H9 (cell line): Measurements from ENCODE around the gene PLXNA1. TPM values are rescaled to one million over a fixed set of nuclear protein-coding genes. Genes with fewer than 3 reads are reported as not detected.

Source experiments
- DNase-seq: peaks from one replicate; pipeline ENCODE4 v3.0.0-alpha.2; 2017
- H2AFZ ChIP-seq: one replicate; pipeline ENCODE4 v1.6.1; 2013; ENCODE audit warnings: mild to moderate bottlenecking, low read length, control low read depth, moderate library complexity
- H2AK5ac ChIP-seq: 2 replicates; pipeline ENCODE4 v1.6.1; 2013; ENCODE audit warnings: low read length, control low read depth, mixed read lengths; ENCODE audit not compliant: insufficient read length
- H2BK120ac ChIP-seq: one replicate; pipeline ENCODE4 v1.6.1; 2013; ENCODE audit warnings: low read depth, mild to moderate bottlenecking, low read length, control low read depth, inconsistent platforms; ENCODE audit not compliant: poor library complexity, severe bottlenecking
- H2BK12ac ChIP-seq: 2 replicates; pipeline ENCODE4 v1.6.1; 2013; ENCODE audit warnings: low read length, control low read depth, mixed read lengths, low read depth; ENCODE audit not compliant: insufficient read length
- H2BK15ac ChIP-seq: 2 replicates; pipeline ENCODE4 v1.6.1; 2013; ENCODE audit warnings: low read depth, low read length, control low read depth
- H2BK20ac ChIP-seq: one replicate; pipeline ENCODE4 v1.6.1; 2013; ENCODE audit warnings: low read depth, mild to moderate bottlenecking, low read length, control low read depth, inconsistent platforms; ENCODE audit not compliant: poor library complexity, severe bottlenecking
- H2BK5ac ChIP-seq: 2 replicates; pipeline ENCODE4 v1.6.1; 2013; ENCODE audit warnings: low read length, control low read depth, mixed read lengths; ENCODE audit not compliant: insufficient read length
- H3K14ac ChIP-seq: 2 replicates; pipeline ENCODE4 v1.6.1; 2013; ENCODE audit warnings: low read length, control low read depth; ENCODE audit not compliant: insufficient read depth
- H3K18ac ChIP-seq: 2 replicates; pipeline ENCODE4 v1.6.1; 2013; ENCODE audit warnings: low read depth, mild to moderate bottlenecking, mixed read lengths, low read length, control low read depth; ENCODE audit not compliant: insufficient read length
- H3K23ac ChIP-seq: 2 replicates; pipeline ENCODE4 v1.6.1; 2013; ENCODE audit warnings: low read length, control low read depth, mixed read lengths, low read depth; ENCODE audit not compliant: insufficient read length
- H3K23me2 ChIP-seq: 2 replicates; pipeline ENCODE4 v1.6.1; 2013; ENCODE audit warnings: low read depth, mild to moderate bottlenecking, mixed read lengths, low read length, control low read depth; ENCODE audit not compliant: insufficient read length, poor library complexity, severe bottlenecking
- H3K27ac ChIP-seq: 2 replicates; pipeline ENCODE4 v1.5.1; 2013; ENCODE audit warnings: low read length, control low read depth, mixed read lengths, low read depth; ENCODE audit not compliant: insufficient read length
- H3K27me3 ChIP-seq: 2 replicates; pipeline ENCODE4 v1.6.1; 2013; ENCODE audit warnings: low read length, control low read depth, inconsistent platforms; ENCODE audit not compliant: insufficient read depth
- H3K4ac ChIP-seq: 2 replicates; pipeline ENCODE4 v1.6.1; 2013; ENCODE audit warnings: low read depth, mild to moderate bottlenecking, control low read depth, inconsistent platforms, low read length, moderate library complexity
- H3K4me1 ChIP-seq: 2 replicates; pipeline ENCODE4 v1.6.1; 2013; ENCODE audit warnings: low read length, control low read depth, inconsistent platforms; ENCODE audit not compliant: insufficient read depth
- H3K4me2 ChIP-seq: 2 replicates; pipeline ENCODE4 v1.6.1; 2013; ENCODE audit warnings: low read length, control low read depth, mixed read lengths; ENCODE audit not compliant: insufficient read length, insufficient read depth
- H3K56ac ChIP-seq: 2 replicates; pipeline ENCODE4 v1.6.1; 2013; ENCODE audit warnings: low read depth, mild to moderate bottlenecking, mixed read lengths, low read length, control low read depth; ENCODE audit not compliant: insufficient read length
- H3K79me1 ChIP-seq: 2 replicates; pipeline ENCODE4 v1.6.1; 2013; ENCODE audit warnings: low read depth, mild to moderate bottlenecking, moderate library complexity, low read length, control low read depth, inconsistent platforms; ENCODE audit not compliant: insufficient read depth, poor library complexity, severe bottlenecking
- H3K79me2 ChIP-seq: 2 replicates; pipeline ENCODE4 v1.6.1; 2013; ENCODE audit warnings: low read length, control low read depth, inconsistent platforms; ENCODE audit not compliant: insufficient read depth
- H3K9ac ChIP-seq: 2 replicates; pipeline ENCODE4 v1.6.1; 2013; ENCODE audit warnings: low read length, control low read depth, mixed read lengths; ENCODE audit not compliant: insufficient read length; ENCODE audit errors: extremely low read depth
- H3K9me3 ChIP-seq: one replicate; pipeline ENCODE4 v1.6.1; 2013; ENCODE audit warnings: low read depth, low read length, inconsistent platforms; ENCODE audit not compliant: control insufficient read depth
- H3T11ph ChIP-seq: one replicate; pipeline ENCODE4 v1.6.1; 2013; ENCODE audit warnings: mild to moderate bottlenecking, low read length, control low read depth, inconsistent platforms
- H4K20me1 ChIP-seq: one replicate; pipeline ENCODE4 v1.6.1; 2013; ENCODE audit not compliant: control insufficient read depth, insufficient read length, insufficient read depth
- H4K5ac ChIP-seq: 2 replicates; pipeline ENCODE4 v1.6.1; 2013; ENCODE audit warnings: low read depth, mild to moderate bottlenecking, mixed read lengths, low read length, control low read depth; ENCODE audit not compliant: insufficient read length
- H4K8ac ChIP-seq: replicated peaks from 2 replicates; pipeline ENCODE4 v1.6.1; 2013; ENCODE audit warnings: low read length, control low read depth, mixed read lengths, low read depth; ENCODE audit not compliant: insufficient read length
- H4K91ac ChIP-seq: 2 replicates; pipeline ENCODE4 v1.6.1; 2013; ENCODE audit warnings: low read depth, mild to moderate bottlenecking, moderate library complexity, mixed read lengths, low read length, control low read depth; ENCODE audit not compliant: insufficient read length
- H3K27ac Mint-ChIP-seq, 3 experiments: 2 replicates in 2 of 3; 3 replicates in 1 of 3; pipeline ENCODE4 v1.8.0; 2020 to 2021; ENCODE audit warnings: mixed read lengths in 3 of 3, mild to moderate bottlenecking in 1 of 3, moderate library complexity in 1 of 3
- H3K27me3 Mint-ChIP-seq: 2 replicates; pipeline ENCODE4 v1.8.0; 2021; ENCODE audit warnings: low read depth, mild to moderate bottlenecking, moderate library complexity, mixed read lengths
- H3K36me3 Mint-ChIP-seq, 3 experiments: 2 replicates in 2 of 3; 3 replicates in 1 of 3; pipeline ENCODE4 v1.8.0; 2020 to 2021; ENCODE audit warnings: low read depth in 3 of 3, mixed read lengths in 3 of 3; ENCODE audit not compliant: insufficient read depth in 1 of 3
- H3K4me1 Mint-ChIP-seq, 2 experiments: 2 replicates each; pipeline ENCODE4 v1.8.0; 2020; ENCODE audit warnings: mixed read lengths in 2 of 2
- H3K4me3 Mint-ChIP-seq, 2 experiments: 2 replicates in 1 of 2; 3 replicates in 1 of 2; pipeline ENCODE4 v1.8.0; 2020 to 2021; ENCODE audit warnings: mild to moderate bottlenecking in 2 of 2, mixed read lengths in 2 of 2, moderate library complexity in 1 of 2
- H3K9me3 Mint-ChIP-seq, 2 experiments: 2 replicates in 1 of 2; 3 replicates in 1 of 2; pipeline ENCODE4 v1.8.0; 2020; ENCODE audit warnings: mild to moderate bottlenecking in 2 of 2, mixed read lengths in 2 of 2, moderate library complexity in 1 of 2
- CTCF ChIP-seq: fragments of 200-600 bp; sonication (generic); conservative IDR thresholded peaks from 3 replicates; pipeline ENCODE4 v1.8.0; 2021; ENCODE audit warnings: antibody characterized with exemption, mild to moderate bottlenecking
- WGBS: extraction: QIAGEN DNeasy Blood & Tissue Kit; methylation state at CpG from one replicate; pipeline ENCODE4 v1.1.7; 2013; ENCODE audit warnings: missing lambda C conversion rate, low lambda C conversion rate, mixed read lengths; ENCODE audit not compliant: insufficient read length; ENCODE audit errors: extremely low coverage; 5-methylcytosine and 5-hydroxymethylcytosine counted together
- total RNA-seq: library from RNA; stranded (reverse); gene quantifications from 2 replicates; pipeline ENCODE4 v1.2.1, GENCODE V29; 2021

Gene PLXNA1
- total RNA-seq, 1 experiment from 2014 or later: 42.1 TPM

GRCh38 chr3:126938520-126939337 lies 44.2 kb upstream of the PLXNA1 start:
- Histone ChIP-seq H2BK12ac (no peak overlapping the region), H2BK5ac (no peak overlapping the region), H2BK15ac (no peak overlapping the region), H2BK120ac (no peak overlapping the region), H3K14ac (no peak overlapping the region), H3K4me1 (no peaks in the 10 kb centered on the region), H3K56ac (no peak overlapping the region), H3K27me3 (no peaks in the 10 kb centered on the region), H2BK20ac (no peak overlapping the region), H3K27ac (no peak overlapping the region), H3K4me2 (no peak overlapping the region), H4K5ac (no peak overlapping the region), H3K23me2 (no peaks in the 10 kb centered on the region), H3K79me1 (no peaks in the 10 kb centered on the region), H3K23ac (no peak overlapping the region), H4K91ac (no peak overlapping the region), H2AFZ (no peak overlapping the region), H4K8ac (no peak overlapping the region), H3K9ac (no peak overlapping the region), H3K79me2 (no peaks in the 10 kb centered on the region), H3T11ph (no peak overlapping the region), H4K20me1 (no peaks in the 10 kb centered on the region), H3K18ac (no peak overlapping the region), H3K4ac (no peak overlapping the region), H3K9me3 (no peaks in the 10 kb centered on the region), H2AK5ac (no peak overlapping the region)
- H3K36me3 Mint-ChIP-seq: no peaks in the 10 kb centered on the region
- H3K27ac Mint-ChIP-seq: peak overlapping the region in 1 of 3 experiments; percentile 50; a peak in 2 of 7 replicates
- DNase-seq: no peak
- no peaks in the 10 kb centered on the region for H3K27me3 Mint-ChIP-seq
- H3K9me3 Mint-ChIP-seq: no peaks in the 10 kb centered on the region
- no CpG with 5 or more reads among the region's 8 CpGs for WGBS
- peaks cover 0 to 4% of the 10 kb centered on the region in 2 experiments; a peak in 2 of 4 replicates for H3K4me1 Mint-ChIP-seq
- no peak for TF ChIP-seq CTCF
- H3K4me3 Mint-ChIP-seq: no peak overlapping the region
